ENCODE measurements around the gene STIMATE.

Gene STIMATE

DNA sequence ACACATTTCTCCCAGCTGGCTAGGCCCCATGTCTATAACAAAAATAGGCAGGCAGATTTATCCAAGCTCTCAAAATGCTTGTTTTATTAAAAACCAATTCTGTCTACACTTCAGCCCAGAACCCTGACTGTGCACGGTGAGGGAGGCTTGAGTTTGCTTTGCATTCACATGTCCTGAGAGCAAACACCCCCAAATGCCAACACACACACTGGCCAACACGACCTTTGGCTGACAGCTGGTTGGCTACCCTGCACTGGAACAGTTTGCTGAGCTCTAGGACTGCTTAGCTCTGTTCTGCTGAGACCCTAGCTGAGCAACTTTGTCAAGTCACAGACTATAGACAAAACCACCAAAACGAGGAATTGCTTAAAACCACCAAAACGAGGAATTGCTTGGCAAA, 3.6 kb downstream of the STIMATE start:
- DNase-seq (ENCODE audit: low read depth), result no peak

DNA sequence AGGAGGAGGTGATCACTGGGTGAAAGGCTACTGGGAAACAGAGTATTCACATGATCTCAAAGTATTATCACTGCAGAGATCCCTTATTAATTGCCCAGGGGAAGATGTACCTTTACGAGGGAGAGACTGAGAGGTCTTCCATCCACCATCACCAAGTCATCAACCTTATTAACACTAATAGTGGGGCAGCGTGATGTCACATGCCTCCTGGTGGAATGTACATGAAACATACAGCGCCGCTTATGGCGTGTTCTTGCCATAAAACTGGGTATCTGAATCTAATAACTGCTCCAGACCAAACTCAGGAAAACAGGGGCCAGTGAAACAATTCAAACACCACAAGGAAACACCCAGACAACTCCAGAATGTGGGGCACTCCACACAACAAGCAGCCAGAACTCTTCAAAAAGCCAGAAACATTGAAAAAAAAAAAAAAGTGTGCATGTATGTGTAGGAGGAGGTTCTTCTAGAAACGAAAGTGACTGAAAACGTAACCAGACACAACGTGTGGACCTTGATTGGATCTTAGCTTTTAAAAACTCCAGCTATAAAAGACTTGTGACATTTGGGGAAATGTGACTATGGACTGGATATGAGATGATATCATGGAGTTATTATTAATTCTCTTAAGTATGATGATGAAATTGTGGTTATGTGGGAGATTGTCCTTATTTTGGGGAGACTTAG, 4.6 kb downstream of the STIMATE start:
- peak; percentile 25 for DNase-seq (ENCODE audit: low read depth)

DNA sequence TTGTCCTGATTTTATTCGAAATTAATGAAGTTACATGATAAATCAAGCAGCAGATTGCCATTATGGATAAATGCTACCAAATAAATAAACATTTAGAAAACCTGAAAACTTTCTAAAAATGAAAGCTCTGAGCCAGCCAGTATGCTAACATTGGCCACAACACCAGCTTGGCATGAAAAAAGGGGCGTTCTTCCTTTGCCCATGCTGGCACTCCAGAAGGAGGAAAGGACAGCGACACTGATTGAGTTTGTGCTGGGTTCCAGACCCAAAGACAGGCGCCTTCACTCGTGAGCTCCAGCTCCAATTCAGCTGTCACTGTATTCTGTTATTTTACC, 5.1 kb downstream of the STIMATE start:
- no peak for DNase-seq (ENCODE audit: low read depth)

DNA sequence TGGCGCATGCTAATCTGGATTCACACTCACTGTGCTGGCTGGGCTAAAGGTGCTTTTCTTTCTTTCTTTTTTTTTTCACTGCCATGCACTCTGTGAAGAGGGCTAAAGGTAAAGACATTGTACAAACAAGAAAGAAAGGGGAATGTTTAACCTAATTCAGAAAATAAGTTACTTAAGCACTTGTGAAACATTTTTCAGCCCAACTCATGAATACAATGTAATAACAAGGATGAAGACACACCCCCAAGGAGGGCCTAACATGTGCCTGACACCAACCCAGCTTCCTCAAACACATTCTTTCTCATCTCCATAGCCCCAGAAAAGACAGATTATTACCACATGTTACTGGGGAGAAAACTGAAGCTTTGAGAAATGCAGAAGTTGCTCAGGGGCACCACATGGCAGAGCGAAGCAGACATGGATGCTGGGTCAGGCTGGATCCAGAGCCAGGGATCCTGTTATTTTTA, 5.7 kb downstream of the STIMATE start:
- peak; percentile 86 for DNase-seq (ENCODE audit: low read depth)

DNA sequence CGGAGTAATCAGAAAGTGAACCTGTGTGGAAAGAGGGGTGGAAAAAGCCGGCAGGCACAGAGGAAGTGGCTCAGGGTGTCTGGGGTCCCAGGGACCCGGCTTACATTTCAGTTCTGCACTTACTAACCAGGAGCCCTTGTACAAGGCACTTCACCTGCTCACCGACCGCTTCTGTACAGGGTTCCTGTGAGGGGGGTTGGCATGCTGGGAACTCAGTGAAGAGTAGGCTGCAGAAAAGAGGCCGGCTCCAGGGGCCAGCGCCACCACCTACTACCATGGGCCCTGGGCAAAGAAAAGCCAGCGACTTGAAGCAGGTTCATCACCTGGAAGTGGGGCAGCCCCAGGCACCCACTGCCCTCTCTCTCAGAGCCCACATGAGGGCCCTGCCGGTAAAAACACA, 6.2 kb downstream of the STIMATE start:
- DNase-seq (ENCODE audit: low read depth), result no peak

DNA sequence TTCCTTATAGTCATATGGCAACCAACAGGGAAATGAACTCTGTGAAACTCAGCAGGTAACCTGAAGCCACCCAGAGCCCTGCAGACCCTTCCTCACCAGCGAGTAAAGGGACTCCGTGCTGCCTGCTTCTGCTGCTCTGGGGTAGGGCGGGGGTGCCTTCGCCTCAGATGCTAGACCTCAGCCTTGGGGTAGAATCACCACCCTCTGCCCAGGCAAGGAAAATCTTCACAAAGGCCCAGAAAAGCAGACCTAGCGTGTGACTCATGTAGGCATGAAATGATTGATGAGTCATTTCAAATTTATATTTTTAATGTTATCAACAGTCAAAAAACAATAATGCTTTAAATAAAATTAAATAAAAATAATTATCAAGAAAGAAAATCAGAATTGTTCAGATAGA, 6.6 kb downstream of the STIMATE start:
- no peak for DNase-seq (ENCODE audit: low read depth)

DNA sequence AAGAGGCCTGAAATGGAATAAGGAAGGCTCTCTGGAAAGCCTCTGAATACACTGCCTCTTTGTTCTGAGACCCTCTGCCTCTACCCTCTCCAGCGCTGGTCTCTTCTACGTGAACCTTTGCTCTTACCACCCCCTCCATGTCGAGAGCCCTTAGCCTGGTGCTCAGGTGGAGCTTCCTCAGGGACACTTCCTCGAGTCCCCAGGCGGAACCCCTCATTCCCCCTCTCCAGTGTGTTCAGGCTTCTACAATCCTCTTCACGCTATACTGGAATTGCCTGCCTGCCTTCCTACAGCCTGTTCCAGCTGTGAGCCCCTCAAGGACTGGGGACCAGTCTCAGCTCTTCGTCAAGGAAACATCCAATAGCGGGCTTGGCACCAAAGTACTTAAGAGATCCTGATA, 7.4 kb downstream of the STIMATE start:
- no peak for DNase-seq (ENCODE audit: low read depth)

DNA sequence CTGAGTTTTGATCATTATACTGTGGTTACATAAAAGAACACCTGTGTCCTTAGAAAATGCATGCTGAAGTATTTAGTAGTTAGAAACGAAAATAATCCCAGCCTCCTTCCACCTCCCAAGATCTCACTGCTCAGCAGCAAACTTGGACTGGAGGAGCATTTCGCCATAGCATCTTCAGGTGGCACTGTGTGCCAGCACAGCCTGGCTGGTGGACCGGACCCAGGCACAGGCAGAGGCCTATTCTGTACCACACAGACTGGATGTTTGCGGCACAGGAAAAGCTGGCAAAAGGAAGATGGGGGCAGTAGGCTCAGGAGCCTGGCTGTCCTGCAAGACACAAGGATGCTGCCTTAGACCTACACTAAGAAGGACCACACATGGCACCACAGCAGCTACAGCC, 10.2 kb downstream of the STIMATE start:
- DNase-seq (ENCODE audit: low read depth), result no peak

DNA sequence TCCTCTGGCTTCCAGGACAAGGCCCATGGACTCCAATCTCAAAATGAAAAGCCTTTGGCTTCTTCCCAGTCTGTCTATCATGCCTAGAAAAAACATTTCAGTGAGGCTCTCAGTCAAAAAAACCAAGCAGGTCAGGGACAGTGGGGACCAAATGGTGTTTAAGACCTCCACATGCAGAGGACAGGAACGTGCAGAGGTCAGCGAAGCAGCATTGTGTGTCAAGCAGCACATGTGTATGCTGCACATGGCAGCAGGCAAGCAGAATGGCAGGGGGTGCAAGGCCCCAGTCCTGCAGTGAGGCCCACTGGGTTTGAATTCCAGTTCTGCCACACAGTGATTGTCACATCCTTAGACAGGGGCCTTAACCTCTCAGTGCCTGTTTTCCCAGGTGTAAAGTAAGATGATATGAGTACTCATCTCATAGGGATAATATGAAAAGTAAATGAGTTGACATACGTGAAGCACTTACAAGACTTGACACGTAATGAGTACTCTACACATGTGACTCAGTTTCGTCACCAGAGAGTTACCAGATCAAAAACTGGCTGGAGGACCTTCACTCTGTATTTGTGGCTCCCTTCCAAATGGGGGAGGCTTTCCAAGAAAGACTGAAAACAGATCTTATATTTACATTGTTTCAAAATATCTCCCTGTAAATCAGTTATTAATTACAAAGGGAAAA, 11.2 kb downstream of the STIMATE start:
- no peak for DNase-seq (ENCODE audit: low read depth)

DNA sequence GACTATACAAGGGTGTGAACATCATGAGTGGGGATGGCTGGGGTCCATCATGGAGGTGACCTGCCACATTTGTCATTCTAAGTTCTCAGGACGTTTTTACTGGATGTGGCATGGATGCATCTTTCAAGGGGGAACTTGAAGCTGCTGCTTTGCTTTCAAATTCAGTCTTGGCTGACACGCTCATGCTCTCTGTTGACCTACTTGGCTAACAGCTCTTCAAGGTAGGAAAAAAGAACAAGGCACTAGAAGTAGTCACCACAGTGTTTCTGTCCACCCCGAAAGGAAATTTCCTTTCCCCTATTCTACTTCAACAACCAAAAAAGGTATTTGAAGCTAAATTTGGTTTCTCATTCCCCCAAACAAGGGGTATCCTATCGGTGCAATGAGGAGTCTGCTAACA, 15.0 kb downstream of the STIMATE start:
- no peak for DNase-seq (ENCODE audit: low read depth)

DNA sequence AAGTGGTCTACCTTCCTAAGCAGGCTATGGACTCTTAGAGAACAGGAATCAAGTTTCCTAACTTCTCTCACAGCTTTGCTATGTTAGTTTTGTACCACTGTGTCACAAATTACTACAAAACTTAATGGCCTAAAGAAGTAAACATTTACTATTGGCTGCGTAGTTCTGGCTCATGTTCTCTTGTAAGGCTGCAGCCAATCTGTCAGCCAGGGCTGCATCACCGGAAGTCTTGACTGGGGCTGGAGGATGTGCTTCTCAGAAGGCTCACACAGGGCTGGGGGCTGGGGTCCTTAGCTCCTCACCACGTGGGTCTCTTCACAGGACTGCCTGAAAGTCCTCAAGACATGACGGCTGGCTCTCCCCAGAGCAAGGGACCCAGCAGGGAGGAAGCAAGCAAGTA, 15.5 kb downstream of the STIMATE start:
- no peak for DNase-seq (ENCODE audit: low read depth)

DNA sequence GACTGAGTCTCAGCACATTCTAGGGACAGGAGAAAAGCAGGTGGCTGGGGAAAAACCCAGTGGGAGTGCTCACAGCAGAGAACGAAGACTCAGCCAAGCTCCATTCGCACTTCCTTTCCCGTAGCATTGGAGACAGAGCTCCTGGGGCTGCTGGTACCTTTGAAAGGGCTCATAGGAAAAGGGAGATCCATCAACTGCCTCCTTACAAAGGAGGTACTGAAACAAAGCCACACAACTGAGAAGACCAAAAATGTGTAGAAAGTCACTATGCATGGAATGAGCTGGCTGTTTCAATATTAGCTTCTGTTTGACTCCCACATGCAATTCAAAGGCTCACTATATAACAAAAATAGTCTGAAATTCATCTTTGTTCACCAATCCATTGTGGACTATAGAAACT, 16.9 kb downstream of the STIMATE start:
- no peak for DNase-seq (ENCODE audit: low read depth)

DNA sequence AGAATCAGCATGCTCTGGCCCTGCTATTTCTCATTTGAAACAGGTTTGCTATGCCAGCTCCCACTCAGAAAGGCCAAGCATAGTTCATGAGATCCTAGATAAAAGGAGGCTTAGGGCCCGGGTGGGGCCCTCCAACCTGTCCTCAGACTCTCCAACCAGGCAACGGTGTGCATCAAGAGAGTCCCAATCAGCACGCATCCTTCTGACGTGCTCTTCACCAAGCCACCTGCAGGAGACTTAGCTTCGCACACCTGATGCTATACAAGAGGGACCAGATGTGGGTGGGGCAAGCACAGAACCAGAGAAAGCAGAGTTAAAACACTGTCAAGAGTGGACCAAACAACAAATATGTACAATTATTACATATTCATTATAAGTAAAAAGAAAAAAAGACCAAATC, 17.3 kb downstream of the STIMATE start:
- DNase-seq (ENCODE audit: low read depth), result no peak

DNA sequence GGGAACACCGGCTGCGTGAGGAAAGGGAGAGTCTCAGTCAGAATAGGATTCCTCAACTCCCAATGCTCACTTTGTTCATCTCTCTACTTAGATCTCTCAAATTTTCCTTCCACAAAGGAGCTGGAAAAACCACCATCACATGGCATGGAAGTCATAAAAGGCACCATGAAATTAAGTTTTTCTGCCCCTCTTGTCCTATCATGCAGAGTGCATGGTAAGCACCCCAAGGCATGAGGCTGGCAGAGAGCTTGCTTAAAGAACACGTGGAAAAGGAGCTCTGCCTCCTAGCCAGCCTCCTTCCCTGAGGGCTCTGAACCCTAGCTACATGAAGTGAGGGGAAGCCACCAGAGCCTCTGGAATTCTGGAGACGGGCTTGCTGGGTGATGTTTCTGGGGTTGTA, 17.8 kb downstream of the STIMATE start:
- no peak for DNase-seq (ENCODE audit: low read depth)

DNA sequence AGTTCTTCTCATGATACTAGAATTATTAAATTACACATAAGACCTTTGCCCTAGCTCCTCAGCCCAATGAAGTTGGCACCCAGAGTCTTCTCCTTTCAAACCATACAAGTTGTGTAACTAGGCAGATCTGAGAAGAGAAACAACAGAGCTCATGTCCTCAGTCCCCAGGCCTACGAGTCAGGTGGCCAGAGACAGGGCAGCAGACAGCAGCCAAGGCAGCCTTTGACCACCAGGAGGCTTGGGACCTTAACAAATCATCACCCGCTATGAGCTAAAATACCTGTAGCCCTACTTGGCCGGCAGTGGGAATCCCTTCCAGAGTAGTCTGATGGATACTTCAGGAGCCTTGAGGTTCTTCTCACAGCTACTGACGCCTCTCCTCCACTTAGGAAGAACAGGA, 18.3 kb downstream of the STIMATE start:
- DNase-seq (ENCODE audit: low read depth), result no peak

DNA sequence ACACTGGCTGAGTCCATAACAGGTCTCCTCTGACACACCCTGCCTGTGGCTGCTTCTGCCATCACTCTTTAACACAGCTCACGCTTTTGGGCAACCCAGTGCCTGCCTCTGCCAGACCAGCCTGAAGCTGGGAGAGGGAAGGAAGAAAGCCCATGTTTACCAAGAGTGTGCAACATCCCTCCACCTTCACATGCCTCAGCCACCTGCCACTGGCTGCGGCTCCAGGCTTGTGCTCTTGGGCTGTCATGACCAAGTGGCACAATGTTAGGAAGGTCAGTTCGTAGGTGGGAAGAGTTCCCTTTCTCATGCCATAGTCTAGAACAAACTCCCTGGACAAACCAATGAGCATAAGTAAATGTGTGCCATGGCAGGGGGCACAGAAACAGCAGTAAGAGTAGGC, 20.3 kb downstream of the STIMATE start:
- no peak for DNase-seq (ENCODE audit: low read depth)

DNA sequence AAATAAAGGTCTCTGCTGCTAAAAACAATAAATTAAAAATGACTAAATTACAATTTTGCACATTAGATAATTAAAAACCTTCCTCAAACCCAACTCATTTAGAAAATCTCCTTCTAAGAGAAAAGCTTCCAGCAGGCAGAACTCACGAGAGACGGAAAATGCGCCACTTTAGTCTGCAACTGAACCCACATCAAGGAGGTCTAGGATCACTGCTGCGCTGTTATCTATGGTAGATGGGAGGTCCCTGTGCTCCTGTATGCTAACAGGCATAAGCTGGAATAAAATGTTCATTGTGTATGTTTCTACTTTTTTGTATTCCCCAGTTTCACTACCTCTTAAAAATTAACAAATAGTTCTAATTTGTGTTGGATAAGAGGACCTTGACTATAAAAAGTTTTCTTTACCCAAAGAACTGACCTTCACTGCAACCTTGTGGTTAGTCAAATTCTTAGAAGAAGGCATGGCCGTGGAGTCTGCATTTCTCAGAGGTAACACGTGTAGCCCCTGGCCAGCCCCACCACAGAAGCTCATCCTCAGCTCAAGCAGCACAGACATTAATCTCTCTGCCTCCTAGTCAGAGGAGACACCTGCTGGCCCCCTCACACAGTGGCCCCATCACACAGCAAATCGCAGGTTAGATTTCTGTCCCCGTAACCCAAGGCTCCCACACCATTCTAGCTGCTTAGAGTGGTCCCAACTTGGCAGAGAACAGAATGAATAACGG, 22.3 kb downstream of the STIMATE start:
- DNase-seq (ENCODE audit: low read depth), result no peak

DNA sequence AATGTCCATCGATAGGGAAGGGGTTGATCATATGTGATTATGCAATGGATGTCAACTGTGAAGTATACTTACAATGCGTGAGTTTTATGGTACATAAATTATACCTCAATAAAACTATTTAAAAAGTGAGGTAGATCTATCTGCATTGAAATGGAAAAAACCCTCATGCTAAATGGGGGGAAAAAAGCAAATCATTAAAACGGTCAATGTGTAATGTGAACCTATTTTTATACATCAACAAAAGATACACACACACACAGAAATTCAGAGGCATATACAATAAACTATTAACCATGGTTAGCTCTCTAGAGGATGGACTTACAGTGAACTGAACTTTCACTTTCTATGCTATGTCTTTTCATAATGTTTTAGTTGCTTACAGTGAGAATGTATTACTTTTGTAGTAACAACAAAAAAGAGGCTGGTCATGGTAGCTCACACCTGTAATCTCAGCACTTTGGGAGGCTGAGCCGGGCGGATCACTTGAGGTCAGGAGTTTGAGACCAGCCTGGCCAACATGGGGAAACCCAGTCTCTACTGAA, 23.1 kb downstream of the STIMATE start:
- no peak for DNase-seq (ENCODE audit: low read depth)

DNA sequence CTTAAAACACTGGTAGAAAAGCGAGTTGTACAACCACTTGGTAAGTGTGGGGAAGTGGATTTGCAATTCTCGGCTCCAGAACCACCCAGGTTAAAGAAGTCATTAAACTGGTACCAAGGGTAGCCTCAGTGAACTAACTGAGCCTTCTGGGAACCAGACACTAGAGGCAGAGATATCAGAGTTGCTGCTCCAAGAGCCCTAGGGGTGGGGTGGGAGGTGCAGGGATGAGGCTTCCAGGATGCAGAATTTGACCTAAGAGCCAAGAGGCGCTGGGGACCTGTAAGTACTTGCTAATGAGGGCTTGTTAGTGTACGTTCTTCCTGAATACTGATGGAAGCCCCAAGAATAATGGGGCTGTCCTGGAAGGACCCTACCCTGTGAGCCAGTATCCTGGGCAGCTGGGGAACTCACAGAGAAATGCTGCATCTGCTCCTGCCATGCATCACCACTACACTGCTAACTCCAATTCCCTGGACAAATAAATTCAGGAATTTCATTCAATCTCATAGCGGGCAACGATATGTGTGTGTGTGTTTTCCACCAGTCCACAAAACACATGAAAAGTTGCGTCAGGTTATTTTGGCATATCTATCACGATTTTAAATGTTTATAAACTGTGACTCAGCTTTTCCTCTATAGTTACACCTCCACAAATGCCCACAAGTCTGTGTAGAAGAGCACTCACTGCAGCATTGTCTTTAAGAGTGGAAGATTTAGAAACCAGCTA, 23.8 kb downstream of the STIMATE start:
- peak; percentile 83 for DNase-seq (ENCODE audit: low read depth)

DNA sequence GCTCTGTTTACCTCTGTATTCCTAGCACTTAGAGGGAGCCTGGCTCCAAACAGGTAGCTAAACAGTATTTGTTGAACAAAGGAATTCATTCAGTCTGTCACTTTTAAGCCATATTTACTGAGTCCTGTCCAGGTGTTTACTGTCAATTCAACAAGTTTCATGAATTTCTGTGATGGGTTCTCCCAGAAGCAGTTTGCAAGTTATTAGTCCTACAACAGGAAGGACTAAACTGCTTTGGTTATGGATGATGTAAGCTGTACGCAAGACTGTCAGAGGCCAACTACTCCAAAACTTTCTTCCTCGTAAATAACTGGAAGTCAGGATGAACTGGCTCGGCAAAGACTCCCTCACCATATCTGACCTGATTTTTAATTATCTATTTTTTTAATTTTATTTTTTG, 25.1 kb downstream of the STIMATE start:
- no peak for DNase-seq (ENCODE audit: low read depth)

DNA sequence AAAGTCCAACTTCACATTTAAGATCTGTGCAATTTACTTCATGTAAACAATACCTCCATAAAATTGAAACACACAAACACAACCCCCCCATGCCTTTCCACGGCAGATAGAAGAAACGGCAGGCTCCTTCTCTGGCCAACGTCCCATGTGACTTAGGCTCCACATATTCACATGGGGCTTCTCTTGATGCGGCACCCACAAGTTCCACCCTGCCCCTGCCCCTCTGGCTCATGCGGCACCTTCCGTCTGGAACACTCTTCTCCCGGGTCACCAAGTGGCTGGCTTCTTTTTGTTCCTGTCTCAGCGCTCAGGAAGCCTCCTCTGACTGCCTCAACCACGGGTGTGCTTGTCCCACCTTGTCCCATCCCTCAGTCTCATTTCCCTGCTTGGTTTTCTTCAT, 25.6 kb downstream of the STIMATE start:
- no peak for DNase-seq (ENCODE audit: low read depth)

DNA sequence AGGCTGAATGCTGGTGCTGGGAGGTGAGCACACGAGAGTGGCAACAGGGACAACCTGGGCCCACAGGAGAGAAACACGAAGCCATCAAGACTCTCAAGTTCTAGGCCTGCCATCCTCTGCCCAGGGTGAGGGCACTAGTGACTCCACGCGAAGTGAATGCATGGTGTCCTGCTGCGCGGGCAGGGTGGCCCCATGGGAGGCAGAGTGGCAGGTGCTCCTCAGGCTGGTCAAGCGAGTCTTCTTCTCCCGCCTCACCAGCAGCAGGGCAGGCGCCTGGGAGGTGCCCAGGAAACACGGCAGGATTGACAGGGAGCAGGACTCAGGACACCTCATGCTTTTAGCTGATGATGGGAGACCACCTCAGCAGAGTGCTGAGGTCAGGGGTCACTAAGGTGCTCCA, 26.9 kb downstream of the STIMATE start:
- no peak for DNase-seq (ENCODE audit: low read depth)

DNA sequence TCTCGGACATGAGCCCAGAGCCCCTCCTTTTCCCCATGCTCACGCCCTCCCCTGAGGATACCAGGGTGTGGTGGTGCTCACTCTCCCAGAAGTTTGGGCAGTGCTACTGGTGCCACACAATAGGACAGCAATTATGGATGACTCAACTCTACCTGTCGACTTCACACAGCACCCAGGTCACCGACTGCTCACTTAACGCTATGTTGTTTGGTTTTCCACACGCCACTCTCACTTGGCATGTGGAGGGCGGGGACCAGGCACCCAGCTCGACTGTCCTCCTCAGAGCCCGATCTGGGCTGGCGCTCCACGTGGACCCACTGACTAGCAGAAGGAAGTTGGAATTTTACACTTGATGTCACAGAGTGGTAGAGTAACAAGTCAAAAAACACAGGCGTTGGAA, 30.9 kb downstream of the STIMATE start:
- no peak for DNase-seq (ENCODE audit: low read depth)

All from amniotic epithelial cell (primary cell).